Endothelial cell (in vitro differentiated cells): ENCODE data around the gene KMT2C. TPM values are rescaled to one million over a fixed set of nuclear protein-coding genes. Genes with fewer than 3 reads are reported as not detected.

Experiments used
- DNase-seq: peaks from one replicate; pipeline ENCODE4 v3.0.0; 2021; ENCODE audit warnings: low spot score
- H3K27ac Mint-ChIP-seq: one replicate; pipeline ENCODE4 v1.8.0; 2021; ENCODE audit warnings: mixed read lengths, inconsistent platforms; ENCODE audit not compliant: unreplicated experiment
- H3K27me3 Mint-ChIP-seq: one replicate; pipeline ENCODE4 v1.8.0; 2021; ENCODE audit warnings: mild to moderate bottlenecking, moderate library complexity, mixed read lengths, inconsistent platforms; ENCODE audit not compliant: unreplicated experiment
- H3K36me3 Mint-ChIP-seq: one replicate; pipeline ENCODE4 v1.8.0; 2021; ENCODE audit warnings: mild to moderate bottlenecking, low read depth, mixed read lengths, inconsistent platforms; ENCODE audit not compliant: unreplicated experiment
- H3K4me1 Mint-ChIP-seq: one replicate; pipeline ENCODE4 v1.8.0; 2021; ENCODE audit warnings: mild to moderate bottlenecking, mixed read lengths, inconsistent platforms; ENCODE audit not compliant: unreplicated experiment
- H3K4me3 Mint-ChIP-seq: one replicate; pipeline ENCODE4 v1.8.0; 2021; ENCODE audit warnings: mild to moderate bottlenecking, mixed read lengths, inconsistent platforms; ENCODE audit not compliant: unreplicated experiment
- H3K9me3 Mint-ChIP-seq: one replicate; pipeline ENCODE4 v1.8.0; 2021; ENCODE audit warnings: mixed read lengths, inconsistent platforms; ENCODE audit not compliant: unreplicated experiment
- CTCF ChIP-seq: fragments of 200-600 bp; sonication (generic); IDR thresholded peaks from one replicate; pipeline ENCODE4 v1.5.0; 2021; ENCODE audit warnings: antibody characterized with exemption; ENCODE audit not compliant: unreplicated experiment
- total RNA-seq: library from RNA; stranded (reverse); fragmentation: NEBNext Ultra II Directional; extraction: Animal tissue kit (Norgen Biotek cat#: 25700); gene quantifications from one replicate; pipeline ENCODE4 v1.2.1, GENCODE V29; 2021; ENCODE audit not compliant: unreplicated experiment

The KMT2C gene
- total RNA-seq, 1 donor from 2014 or later = 59.8 TPM

GRCh38 chr7:152465119-152465387 lies 29.2 kb upstream of the KMT2C start:
- no peak for TF ChIP-seq CTCF
- H3K4me3 Mint-ChIP-seq = peak overlapping the region; percentile 96
- H3K27ac Mint-ChIP-seq = peak overlapping the region; percentile 96
- H3K36me3 Mint-ChIP-seq = peaks cover 4% of the 10 kb centered on the region
- peaks cover 11% of the 10 kb centered on the region for H3K27me3 Mint-ChIP-seq
- peaks cover 2% of the 10 kb centered on the region for H3K9me3 Mint-ChIP-seq
- H3K4me1 Mint-ChIP-seq = peaks cover 10% of the 10 kb centered on the region
- DNase-seq = no peak

DNA sequence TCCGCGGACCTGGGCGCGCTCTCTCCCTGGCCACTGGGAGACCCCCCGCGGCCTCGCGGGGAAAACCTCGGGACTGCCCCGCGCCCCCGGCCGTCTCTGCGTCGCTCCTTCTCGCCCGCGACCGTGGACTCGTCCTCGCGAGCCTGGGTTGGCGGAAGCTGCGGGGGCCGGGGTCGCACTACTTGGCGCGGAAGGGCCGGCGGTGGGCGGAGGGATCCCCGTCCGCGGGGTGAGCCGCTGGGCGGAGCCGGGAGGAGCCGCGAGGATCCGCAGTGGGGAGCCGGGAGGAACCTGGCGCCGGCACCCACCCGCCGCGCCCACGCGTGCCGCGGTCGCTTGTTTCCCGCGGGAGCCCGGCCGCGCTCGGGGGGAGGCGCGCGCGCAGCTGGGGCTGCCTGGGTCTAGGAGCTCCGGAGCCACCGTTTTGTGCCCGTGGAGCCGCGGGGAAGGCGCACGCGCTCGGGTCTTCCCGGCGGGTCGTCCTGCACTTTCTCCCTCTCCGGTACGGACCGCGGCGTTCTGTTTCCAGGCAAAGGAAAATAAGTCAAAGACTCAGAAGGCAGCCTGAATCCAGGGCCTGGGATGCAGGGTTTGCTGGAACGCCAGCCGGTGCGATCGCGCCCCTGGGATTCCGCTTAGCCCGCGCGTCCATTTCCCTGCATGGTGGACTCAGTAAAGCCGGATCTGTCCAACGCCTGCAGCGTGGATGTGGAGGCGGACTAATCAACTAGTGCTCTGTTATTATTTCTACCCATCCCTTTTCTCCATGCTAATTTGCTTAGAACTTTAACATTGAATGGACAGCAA lies 28.7 kb upstream of the KMT2C start:
- Mint-ChIP-seq H3K27me3 (peaks cover 11% of the 10 kb centered on the region), H3K4me3 (peak overlapping the region; percentile 96), H3K9me3 (no peaks in the 10 kb centered on the region), H3K27ac (peak overlapping the region; percentile 96), H3K36me3 (peaks cover 4% of the 10 kb centered on the region), H3K4me1 (peaks cover 10% of the 10 kb centered on the region)
- DNase-seq = peak; percentile 86
- no peak for TF ChIP-seq CTCF

DNA sequence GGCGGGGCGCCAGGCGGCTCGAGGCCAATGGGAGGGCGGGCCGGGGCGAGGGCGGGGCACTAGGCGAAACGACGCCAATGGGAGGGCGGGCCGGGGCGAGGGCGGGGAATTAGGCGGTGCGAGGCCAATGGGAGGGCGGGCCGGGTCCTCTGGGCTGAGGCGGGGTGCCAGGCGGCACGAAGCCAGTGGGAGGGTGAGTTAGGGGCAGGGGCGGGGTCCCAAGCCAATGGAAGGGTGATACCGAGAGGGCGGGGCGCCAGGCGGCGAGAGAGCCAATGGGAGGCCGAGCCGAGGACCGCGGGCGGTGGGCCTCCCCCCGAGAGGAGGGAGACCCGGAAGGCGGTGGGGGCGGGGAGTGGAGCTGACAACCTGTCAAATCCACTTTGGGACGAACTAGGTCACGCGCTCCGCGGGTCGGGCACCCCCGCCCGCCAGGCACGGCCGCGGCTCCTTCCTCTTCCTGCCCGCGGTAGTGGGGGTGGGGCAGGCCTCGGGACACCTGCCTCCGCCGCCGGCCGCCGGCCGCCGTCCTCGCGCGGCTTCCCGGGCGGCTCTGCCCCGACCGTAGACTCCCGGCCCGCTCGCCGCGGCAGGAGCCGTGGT lies 28.0 kb upstream of the KMT2C start:
- Mint-ChIP-seq H3K27ac (peak overlapping the region; percentile 90), H3K27me3 (peaks cover 11% of the 10 kb centered on the region)

DNA sequence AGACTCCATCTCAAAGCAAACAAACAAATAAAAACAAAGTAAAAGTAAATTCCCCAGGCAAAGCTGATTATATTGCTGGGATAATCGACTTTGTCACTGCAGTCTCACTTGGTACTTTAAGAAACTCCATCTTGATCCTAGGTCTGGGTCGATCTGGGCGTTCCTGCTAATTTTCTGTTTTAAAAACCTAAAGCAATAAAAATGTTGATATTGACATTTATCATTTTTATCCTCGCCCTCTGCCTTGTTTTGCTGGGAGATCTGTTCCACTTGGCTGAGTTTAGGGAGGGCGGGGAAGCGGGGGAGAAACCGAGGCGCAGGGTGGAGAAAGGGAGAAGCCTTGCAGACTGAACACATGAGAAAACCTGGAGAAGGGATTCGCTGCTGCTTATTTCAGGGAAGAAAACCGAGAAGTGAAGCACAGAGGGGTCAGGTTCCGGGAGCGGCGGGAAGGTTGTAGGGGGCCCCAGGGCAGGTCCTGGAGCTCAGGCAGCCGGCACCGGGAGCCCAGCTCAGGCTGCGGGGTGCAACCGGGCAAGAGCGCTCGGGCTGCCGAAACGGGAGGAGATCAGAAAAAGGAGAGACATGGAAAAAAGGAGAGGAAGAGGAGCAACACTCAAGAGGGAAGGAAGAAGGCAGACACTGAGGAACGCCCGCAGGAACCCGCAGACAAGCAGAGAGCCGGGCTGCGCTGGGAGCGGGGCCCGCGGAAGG lies 27.3 kb upstream of the KMT2C start:
- Mint-ChIP-seq H3K9me3 (no peaks in the 10 kb centered on the region), H3K27me3 (peaks cover 11% of the 10 kb centered on the region), H3K4me1 (peaks cover 10% of the 10 kb centered on the region), H3K36me3 (peaks cover 4% of the 10 kb centered on the region), H3K4me3 (peak overlapping the region; percentile 94), H3K27ac (peak overlapping the region; percentile 90)
- TF ChIP-seq CTCF = no peak
- DNase-seq = no peak

More for the DNA sequence above, 28.0 kb upstream of the KMT2C start:
- no peak for TF ChIP-seq CTCF
- peaks cover 4% of the 10 kb centered on the region for H3K36me3 Mint-ChIP-seq
- DNase-seq = peak; percentile 100
- peak overlapping the region; percentile 94 for H3K4me3 Mint-ChIP-seq
- H3K4me1 Mint-ChIP-seq = peaks cover 10% of the 10 kb centered on the region
- no peaks in the 10 kb centered on the region for H3K9me3 Mint-ChIP-seq
